Activated CD8-positive, alpha-beta memory T cell treated with anti-CD3 and anti-CD28 coated beads for 4 hours (primary cell): ENCODE data around the gene FXYD2.

Experiments used
- DNase-seq, 2 donors: peaks; one replicate each; pipeline ENCODE4 v3.0.0-alpha.2; 2020; ENCODE audit warnings: low read depth in 2 of 2

The FXYD2 gene

GRCh38 chr11:117835576-117835975 lies 11.0 kb upstream of the FXYD2 start:
- no peak for DNase-seq

- DNase-seq: no peak
These were observed 10.4 kb upstream of the FXYD2 start for GRCh38 chr11:117834838-117835443.

GRCh38 chr11:117834068-117834810 lies 9.7 kb upstream of the FXYD2 start:
- DNase-seq: no peak

- no peak for DNase-seq
These were observed 8.9 kb upstream of the FXYD2 start for GRCh38 chr11:117833401-117833891.

GRCh38 chr11:117832511-117832910 lies 8.0 kb upstream of the FXYD2 start:
- no peak for DNase-seq

- DNase-seq: no peak
These were observed 7.3 kb upstream of the FXYD2 start for GRCh38 chr11:117831661-117832415.

GRCh38 chr11:117830674-117831351 lies 6.3 kb upstream of the FXYD2 start:
- DNase-seq: no peak

GRCh38 chr11:117830072-117830471 lies 5.5 kb upstream of the FXYD2 start:
- DNase-seq: no peak

- DNase-seq: no peak
These were observed 4.8 kb upstream of the FXYD2 start for GRCh38 chr11:117829369-117829725.

GRCh38 chr11:117828611-117829368 lies 4.2 kb upstream of the FXYD2 start:
- peak; percentile 88 to 89 for DNase-seq

- DNase-seq: no peak
These were observed 3.3 kb upstream of the FXYD2 start for GRCh38 chr11:117827521-117828511.

GRCh38 chr11:117826832-117827231 lies 2.3 kb upstream of the FXYD2 start:
- DNase-seq: no peak

GRCh38 chr11:117826190-117826570 lies 1.6 kb upstream of the FXYD2 start:
- DNase-seq: no peak

GRCh38 chr11:117825538-117826189 lies 1.1 kb upstream of the FXYD2 start:
- no peak for DNase-seq

- no peak for DNase-seq
These were observed 561 bp downstream of the FXYD2 start for GRCh38 chr11:117823946-117824420.

- no peak for DNase-seq
These were observed 1.1 kb downstream of the FXYD2 start for GRCh38 chr11:117823294-117823945.

- DNase-seq: no peak
These were observed 2.2 kb downstream of the FXYD2 start for GRCh38 chr11:117822074-117823033.

GRCh38 chr11:117821431-117821830 lies 3.1 kb downstream of the FXYD2 start:
- no peak for DNase-seq
